Lower lobe of right lung (tissue), 2 donors: Measurements from ENCODE around the gene GJA4. TPM values are rescaled to one million over a fixed set of nuclear protein-coding genes. Genes with fewer than 3 reads are reported as not detected.

Experiments used
- ATAC-seq, 2 donors: fragments of 200-7000 bp; cut with Tn5 transposase; one replicate each; pipeline ENCODE4 v1.9.1; 2020 to 2022; ENCODE audit warnings: mild to moderate bottlenecking in 2 of 2, moderate library complexity in 2 of 2
- DNase-seq: peaks from one replicate; pipeline ENCODE4 v3.0.0-alpha.2; 2020
- H3K27ac ChIP-seq: fragments of 200-600 bp; one replicate; pipeline ENCODE4 v1.8.0; 2022
- H3K27me3 ChIP-seq: fragments of 200-600 bp; one replicate; pipeline ENCODE4 v1.8.0; 2022; ENCODE audit warnings: low read depth
- H3K36me3 ChIP-seq: fragments of 200-600 bp; one replicate; pipeline ENCODE4 v1.8.0; 2022; ENCODE audit warnings: mild to moderate bottlenecking
- H3K4me1 ChIP-seq: fragments of 200-600 bp; one replicate; pipeline ENCODE4 v1.8.0; 2022
- H3K4me3 ChIP-seq: fragments of 200-600 bp; one replicate; pipeline ENCODE4 v1.8.0; 2022; ENCODE audit warnings: mild to moderate bottlenecking
- H3K9me3 ChIP-seq: fragments of 200-600 bp; one replicate; pipeline ENCODE4 v1.8.0; 2022
- intact Hi-C: fragments of 100-400 bp; cut with DNase I; formaldehyde crosslinking; loops from one replicate; pipeline ENCODE4 v1.11.0; 2022
- total RNA-seq: library from RNA; stranded (reverse); fragmentation: NEBNext Ultra II Directional; extraction: Animal tissue kit (Norgen Biotek cat#: 25700); gene quantifications from one replicate; pipeline ENCODE4 v1.2.1, GENCODE V29; 2021
- TF ChIP-seq, protein P1 (sequence below): fragments of 200-600 bp; IDR thresholded peaks from one replicate; pipeline ENCODE4 v1.8.0; 2022; ENCODE audit warnings: antibody characterized with exemption, mild to moderate bottlenecking
- donor health status: DM: no; HTN: yes; CAD: no; lungs with severe emphysema.

Gene GJA4
- total RNA-seq, 1 donor from 2014 or later: 16.1 TPM

DNA sequence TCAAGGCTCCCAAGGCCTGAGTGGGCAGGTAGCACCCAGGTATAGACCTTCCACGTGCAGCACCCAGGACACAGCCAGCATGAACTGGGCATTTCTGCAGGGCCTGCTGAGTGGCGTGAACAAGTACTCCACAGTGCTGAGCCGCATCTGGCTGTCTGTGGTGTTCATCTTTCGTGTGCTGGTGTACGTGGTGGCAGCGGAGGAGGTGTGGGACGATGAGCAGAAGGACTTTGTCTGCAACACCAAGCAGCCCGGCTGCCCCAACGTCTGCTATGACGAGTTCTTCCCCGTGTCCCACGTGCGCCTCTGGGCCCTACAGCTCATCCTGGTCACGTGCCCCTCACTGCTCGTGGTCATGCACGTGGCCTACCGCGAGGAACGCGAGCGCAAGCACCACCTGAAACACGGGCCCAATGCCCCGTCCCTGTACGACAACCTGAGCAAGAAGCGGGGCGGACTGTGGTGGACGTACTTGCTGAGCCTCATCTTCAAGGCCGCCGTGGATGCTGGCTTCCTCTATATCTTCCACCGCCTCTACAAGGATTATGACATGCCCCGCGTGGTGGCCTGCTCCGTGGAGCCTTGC, 31.5 kb upstream of the GJA4 start:
- TF ChIP-seq, protein P1, sequence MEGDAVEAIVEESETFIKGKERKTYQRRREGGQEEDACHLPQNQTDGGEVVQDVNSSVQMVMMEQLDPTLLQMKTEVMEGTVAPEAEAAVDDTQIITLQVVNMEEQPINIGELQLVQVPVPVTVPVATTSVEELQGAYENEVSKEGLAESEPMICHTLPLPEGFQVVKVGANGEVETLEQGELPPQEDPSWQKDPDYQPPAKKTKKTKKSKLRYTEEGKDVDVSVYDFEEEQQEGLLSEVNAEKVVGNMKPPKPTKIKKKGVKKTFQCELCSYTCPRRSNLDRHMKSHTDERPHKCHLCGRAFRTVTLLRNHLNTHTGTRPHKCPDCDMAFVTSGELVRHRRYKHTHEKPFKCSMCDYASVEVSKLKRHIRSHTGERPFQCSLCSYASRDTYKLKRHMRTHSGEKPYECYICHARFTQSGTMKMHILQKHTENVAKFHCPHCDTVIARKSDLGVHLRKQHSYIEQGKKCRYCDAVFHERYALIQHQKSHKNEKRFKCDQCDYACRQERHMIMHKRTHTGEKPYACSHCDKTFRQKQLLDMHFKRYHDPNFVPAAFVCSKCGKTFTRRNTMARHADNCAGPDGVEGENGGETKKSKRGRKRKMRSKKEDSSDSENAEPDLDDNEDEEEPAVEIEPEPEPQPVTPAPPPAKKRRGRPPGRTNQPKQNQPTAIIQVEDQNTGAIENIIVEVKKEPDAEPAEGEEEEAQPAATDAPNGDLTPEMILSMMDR: no peak
- no peak overlapping the region for H3K27ac ChIP-seq
- DNase-seq (no peak), ATAC-seq (no peak)
- no peaks in the 10 kb centered on the region for H3K9me3 ChIP-seq
- no peaks in the 10 kb centered on the region for H3K36me3 ChIP-seq
- H3K4me1 ChIP-seq: no peaks in the 10 kb centered on the region
- H3K4me3 ChIP-seq: no peak overlapping the region
- intact Hi-C loops: no loop called here
- H3K27me3 ChIP-seq: no peaks in the 10 kb centered on the region

DNA sequence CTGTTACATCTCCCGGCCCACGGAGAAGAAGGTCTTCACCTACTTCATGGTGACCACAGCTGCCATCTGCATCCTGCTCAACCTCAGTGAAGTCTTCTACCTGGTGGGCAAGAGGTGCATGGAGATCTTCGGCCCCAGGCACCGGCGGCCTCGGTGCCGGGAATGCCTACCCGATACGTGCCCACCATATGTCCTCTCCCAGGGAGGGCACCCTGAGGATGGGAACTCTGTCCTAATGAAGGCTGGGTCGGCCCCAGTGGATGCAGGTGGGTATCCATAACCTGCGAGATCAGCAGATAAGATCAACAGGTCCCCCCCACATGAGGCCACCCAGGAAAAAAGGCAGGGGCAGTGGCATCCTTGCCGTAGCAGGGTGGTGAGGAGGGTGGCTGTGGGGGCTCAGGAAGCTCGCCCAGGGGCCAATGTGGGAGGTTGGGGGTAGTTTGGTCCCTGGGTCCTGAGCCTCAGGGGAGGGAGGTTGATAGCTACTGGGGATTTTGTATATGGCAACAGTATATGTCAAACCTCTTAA, 31.0 kb upstream of the GJA4 start:
- TF ChIP-seq, protein P1: no peak
- Histone ChIP-seq H3K9me3 (no peaks in the 10 kb centered on the region), H3K27ac (no peak overlapping the region), H3K4me3 (no peak overlapping the region), H3K27me3 (no peaks in the 10 kb centered on the region), H3K4me1 (no peaks in the 10 kb centered on the region), H3K36me3 (no peaks in the 10 kb centered on the region)
- intact Hi-C loops: no loop called here
- ATAC-seq (no peak), DNase-seq (no peak)

DNA sequence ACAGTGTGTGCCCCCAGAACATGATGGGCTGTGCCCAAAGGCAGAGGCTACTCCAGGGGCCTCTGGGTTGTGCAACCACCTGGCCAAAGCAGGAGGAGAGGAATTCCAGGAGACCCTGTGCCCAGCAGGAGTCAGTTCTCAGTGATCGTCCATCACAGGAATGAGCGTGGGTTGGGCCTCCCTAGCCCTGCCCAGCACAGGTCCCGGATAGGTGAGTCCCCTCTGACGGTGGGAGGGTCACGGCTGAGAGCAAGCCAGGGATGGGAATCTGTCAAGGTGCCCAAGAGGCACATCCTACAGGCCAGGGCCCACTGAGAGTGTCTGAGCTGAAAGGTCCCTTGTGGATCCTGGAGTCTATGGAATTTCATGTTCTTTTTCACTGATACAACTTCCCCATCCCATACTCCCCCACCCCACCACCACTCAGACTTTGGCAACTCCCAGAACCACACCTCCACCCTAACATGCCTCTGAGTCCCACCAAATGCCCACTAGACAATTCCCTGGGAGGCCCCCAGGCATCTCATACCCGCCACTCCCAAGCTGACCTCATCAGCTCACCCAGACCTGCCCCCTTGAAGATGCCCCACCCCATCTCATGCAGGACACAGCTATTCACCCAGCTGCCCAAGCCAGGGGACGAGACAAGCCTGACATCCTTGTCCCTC, 30.2 kb upstream of the GJA4 start:
- ATAC-seq: no peak
- no peaks in the 10 kb centered on the region for H3K9me3 ChIP-seq
- H3K4me1 ChIP-seq: no peaks in the 10 kb centered on the region
- no peak for DNase-seq
- intact Hi-C loops: no loop called here
- H3K4me3 ChIP-seq: no peak overlapping the region
- H3K27me3 ChIP-seq: no peaks in the 10 kb centered on the region
- H3K27ac ChIP-seq: no peak overlapping the region
- TF ChIP-seq, protein P1: no peak
- H3K36me3 ChIP-seq: no peaks in the 10 kb centered on the region

DNA sequence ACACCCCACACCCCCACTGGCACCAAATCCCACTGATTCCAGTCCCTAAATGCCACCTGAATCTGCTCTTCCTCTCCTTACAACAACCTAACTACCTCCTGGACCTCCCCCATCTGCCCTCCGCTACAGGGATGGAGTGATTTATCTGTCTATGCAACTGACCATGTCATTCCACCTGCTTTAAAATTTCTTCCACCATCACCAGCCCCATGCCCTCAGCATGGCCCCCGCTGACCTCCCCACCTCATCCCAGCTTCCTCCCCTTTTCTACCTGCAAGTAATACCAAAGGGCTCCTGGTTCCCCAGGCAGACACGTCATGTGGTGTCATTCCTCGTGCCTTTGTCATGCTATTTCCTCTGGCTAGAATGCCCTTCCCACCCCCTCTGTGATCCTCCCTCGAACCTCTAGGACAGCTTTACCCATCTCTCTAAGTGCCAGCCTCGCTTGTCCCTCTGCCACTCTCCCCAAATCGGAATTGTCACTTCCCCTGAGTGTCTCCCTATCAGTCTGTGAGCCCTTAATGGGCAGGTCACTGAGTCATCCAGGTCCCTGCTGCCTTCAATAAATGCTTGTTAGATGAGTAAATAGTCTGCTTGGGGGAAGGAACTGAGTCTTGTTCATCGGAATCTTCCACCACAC, 29.5 kb upstream of the GJA4 start:
- intact Hi-C loops: no loop called here
- ATAC-seq: no peak

DNA sequence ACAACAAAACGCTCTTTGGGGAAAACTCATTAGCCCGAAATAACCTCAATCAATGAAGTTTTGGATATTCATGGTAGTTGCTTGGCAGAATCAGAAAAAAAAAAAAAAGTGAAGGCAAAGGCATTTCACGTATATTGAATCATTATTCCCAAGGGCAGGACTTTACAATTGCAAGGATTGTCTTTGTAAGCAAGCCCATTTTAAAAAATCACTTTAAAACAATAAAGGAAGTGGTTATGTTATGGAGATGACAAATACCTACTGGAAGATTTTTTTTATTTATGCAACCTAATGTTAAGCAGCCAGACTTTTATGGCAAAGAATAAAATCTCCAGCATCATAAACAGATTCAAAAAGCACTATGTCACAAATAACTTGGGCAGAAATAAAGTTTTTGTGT, 23.9 kb upstream of the GJA4 start:
- Histone ChIP-seq H3K36me3 (no peaks in the 10 kb centered on the region), H3K4me3 (no peak overlapping the region), H3K27ac (no peak overlapping the region), H3K9me3 (no peaks in the 10 kb centered on the region), H3K27me3 (no peaks in the 10 kb centered on the region), H3K4me1 (no peaks in the 10 kb centered on the region)
- intact Hi-C loops: no loop called here
- DNase-seq: no peak
- no peak for ATAC-seq
- TF ChIP-seq, protein P1: no peak

More for the DNA sequence above, 29.5 kb upstream of the GJA4 start:
- TF ChIP-seq, protein P1: no peak
- Histone ChIP-seq H3K4me1 (no peaks in the 10 kb centered on the region), H3K36me3 (no peaks in the 10 kb centered on the region), H3K27ac (no peak overlapping the region), H3K9me3 (no peaks in the 10 kb centered on the region), H3K27me3 (no peaks in the 10 kb centered on the region), H3K4me3 (no peak overlapping the region)
- DNase-seq: no peak
